MG63 (cell line): Measurements from ENCODE around the gene ACTR10. TPM values are rescaled to one million over a fixed set of nuclear protein-coding genes. Genes with fewer than 3 reads are reported as not detected.
"Not testable (repeated sequence)": the region's sequence is repeated elsewhere in the genome, so short reads cannot be mapped to it uniquely, and the experiment has no call there.

ENCODE experiments used
- DNase-seq: peaks from one replicate; pipeline ENCODE4 v3.0.0-alpha.2; 2020
- H3K27me3 ChIP-seq: fragments of 250-450 bp; sonication (Bioruptor Pico); 2 replicates; pipeline ENCODE4 v1.5.1; 2020; ENCODE audit warnings: mild to moderate bottlenecking, moderate library complexity
- H3K36me3 ChIP-seq: fragments of 250-450 bp; sonication (Bioruptor Pico); 2 replicates; pipeline ENCODE4 v1.5.1; 2020; ENCODE audit warnings: mild to moderate bottlenecking, moderate library complexity
- H3K4me3 ChIP-seq: fragments of 250-450 bp; sonication (Bioruptor Pico); 2 replicates; pipeline ENCODE4 v1.5.1; 2020; ENCODE audit warnings: mild to moderate bottlenecking, moderate library complexity
- H3K9me3 ChIP-seq: fragments of 250-450 bp; sonication (Bioruptor Pico); 2 replicates; pipeline ENCODE4 v1.5.1; 2020; ENCODE audit warnings: mild to moderate bottlenecking, moderate library complexity
- total RNA-seq: library from RNA; depleted of rRNA; stranded (reverse); fragments of >200 nt; shearing (Covaris generic); gene quantifications from 2 replicates; pipeline ENCODE4 v1.2.3, GENCODE V29; 2014; ENCODE audit warnings: low replicate concordance

The ACTR10 gene
- total RNA-seq, 1 experiment from 2014 or later = 40.1 TPM

DNA sequence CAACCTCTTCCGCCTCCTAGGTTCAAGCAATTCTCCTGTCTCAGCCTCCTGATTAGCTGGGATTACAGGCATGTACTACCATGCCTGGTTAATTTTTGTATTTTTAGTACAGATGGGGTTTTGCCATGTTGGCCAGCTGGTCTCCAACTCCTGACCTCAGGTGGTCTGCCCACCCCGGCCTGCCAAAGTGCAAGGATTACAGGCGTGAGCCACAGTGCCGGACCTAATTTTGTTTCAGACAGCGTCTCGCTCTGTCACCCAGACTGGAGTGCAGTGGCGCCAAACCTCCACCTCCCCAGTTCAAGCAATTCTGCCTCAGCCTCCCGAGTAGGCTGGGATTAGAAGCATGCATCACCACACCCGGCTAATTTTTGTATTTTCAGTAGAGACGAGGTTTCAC is 62.1 kb downstream of the ACTR10 start:
- not testable (repeated sequence) for H3K9me3 ChIP-seq, H3K27me3 ChIP-seq, DNase-seq, H3K4me3 ChIP-seq
- peaks cover 55% of the 10 kb centered on the region for H3K36me3 ChIP-seq

DNA sequence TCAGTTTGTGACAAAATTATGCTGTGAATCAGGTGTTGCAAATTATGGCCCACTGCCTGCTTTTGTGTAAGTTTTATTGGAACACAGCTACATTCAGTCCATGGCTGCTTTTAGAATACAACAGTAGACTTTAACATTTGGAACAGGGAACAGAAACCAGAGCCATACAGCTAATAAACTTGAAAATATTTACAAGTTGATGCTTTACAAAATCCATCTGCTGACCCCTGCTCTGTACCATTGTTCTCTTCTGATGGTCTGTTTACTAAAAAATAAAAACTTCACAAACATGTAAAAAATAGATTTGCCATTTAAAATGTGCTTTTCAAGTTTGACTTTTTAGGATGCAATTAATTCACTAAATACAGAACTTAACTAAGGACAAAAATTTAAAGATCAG is 65.5 kb downstream of the ACTR10 start:
- Histone ChIP-seq H3K9me3 (no peaks in the 10 kb centered on the region), H3K4me3 (no peak overlapping the region), H3K36me3 (peaks cover 60% of the 10 kb centered on the region), H3K27me3 (no peaks in the 10 kb centered on the region)
- no peak for DNase-seq

DNA sequence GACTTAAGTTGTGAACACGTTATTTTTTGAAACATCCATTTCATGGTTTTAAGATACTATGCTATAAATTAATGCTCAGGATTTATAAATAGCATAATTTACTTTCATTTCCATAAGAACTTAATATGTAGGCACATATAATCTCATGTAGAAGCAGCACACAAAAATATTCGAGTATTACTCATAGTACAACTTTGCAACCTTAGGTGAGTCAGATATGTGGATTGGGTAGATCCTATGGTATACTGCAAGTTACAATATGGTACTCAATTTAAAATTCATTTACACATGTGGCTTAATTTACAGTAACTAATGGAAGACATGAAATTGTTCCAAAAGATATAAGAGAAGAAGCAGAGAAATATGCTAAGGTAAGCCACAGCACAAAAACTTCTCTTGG is 70.7 kb downstream of the ACTR10 start:
- H3K36me3 ChIP-seq = peaks cover 62% of the 10 kb centered on the region

DNA sequence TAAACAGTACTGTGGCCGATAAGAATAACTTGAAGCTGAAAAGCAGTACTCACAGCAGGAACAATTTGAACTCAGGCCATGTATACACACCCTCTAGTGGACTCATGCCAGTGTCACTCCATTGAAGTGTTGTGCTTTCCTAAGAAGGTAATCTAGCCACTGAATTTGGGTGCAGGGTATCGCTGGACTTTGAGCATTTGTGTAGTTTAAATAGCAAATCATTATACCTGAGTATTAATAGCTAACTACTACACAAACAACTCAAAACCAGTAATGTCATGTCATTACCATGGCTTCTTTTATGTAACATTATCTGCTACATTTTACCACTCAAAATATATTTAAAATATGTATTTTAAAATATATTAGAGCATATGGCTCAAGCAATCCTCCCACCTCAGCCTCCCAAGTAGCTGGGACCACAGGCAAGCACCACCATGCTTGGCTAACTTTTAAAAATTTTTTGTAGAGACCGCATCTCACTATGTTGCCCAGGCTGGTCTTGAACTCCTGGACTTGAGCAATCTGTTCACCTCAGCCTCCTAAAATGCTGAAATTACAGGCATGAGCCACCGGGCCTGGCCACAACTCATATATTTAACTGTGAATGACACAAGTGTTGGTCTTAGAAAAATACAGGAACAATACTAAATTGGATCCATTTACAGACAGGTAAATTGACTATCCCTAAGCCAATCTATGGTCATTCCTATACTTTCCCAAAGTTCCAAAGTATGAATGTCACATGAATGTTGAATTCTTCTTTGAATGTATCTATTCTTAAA is 72.8 kb downstream of the ACTR10 start:
- peaks cover 45% of the 10 kb centered on the region for H3K36me3 ChIP-seq
- no peak overlapping the region for H3K4me3 ChIP-seq
- no peaks in the 10 kb centered on the region for H3K9me3 ChIP-seq
- no peak for DNase-seq
- H3K27me3 ChIP-seq = no peaks in the 10 kb centered on the region

More for the DNA sequence above, 70.7 kb downstream of the ACTR10 start:
- Histone ChIP-seq H3K9me3 (no peaks in the 10 kb centered on the region), H3K27me3 (no peaks in the 10 kb centered on the region), H3K4me3 (no peak overlapping the region)
- DNase-seq = no peak

DNA sequence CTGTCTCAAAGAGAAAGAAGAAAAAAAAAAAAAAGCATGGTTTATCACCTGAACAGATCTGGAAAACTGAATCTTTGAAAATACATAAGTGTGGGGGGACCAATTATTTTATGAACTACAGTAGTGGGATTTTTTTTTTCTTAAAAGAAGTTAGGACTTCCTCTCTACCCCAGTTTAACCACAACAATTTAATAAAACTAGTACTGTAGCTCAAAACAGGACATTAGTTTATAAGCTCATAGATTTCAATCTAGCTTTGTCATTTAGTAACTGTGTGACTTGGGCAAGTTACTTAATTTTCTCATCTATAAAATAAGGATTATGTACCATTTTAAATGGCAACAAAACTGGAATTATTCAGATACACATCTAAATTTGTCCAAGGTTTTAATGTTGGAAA is 74.9 kb downstream of the ACTR10 start:
- no peak overlapping the region for H3K4me3 ChIP-seq
- no peak for DNase-seq
- peaks cover 34% of the 10 kb centered on the region for H3K36me3 ChIP-seq
- no peaks in the 10 kb centered on the region for H3K9me3 ChIP-seq
- H3K27me3 ChIP-seq = no peaks in the 10 kb centered on the region

DNA sequence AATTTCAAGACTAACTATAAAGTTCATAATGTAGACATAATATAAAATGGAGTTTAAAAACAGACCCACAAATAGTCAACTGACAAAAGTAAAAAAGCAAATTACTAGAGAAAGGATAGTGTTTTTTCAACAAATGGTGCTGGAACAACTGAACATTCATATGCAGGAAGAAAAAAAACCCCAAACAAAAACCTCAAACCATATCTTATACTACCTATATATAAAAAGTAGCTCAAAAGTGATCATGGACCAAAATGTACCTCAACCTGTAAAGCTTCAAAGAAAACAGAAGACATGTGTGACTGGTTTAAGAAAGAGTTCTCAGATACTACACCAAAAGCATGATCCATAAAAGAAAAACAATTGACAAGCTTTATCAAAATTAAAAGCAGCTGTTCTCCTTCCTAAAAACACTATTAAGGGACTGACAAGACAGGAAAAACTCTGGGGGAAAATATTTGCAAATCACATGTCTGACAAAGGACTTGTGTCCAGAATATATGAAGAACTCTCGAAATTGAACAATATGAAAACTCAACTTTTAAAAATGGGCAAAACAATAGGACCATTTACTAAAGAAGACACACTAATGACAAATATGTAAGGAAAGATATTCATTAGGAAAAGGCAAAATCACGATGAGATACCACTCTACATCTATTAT is 75.7 kb downstream of the ACTR10 start:
- H3K4me3 ChIP-seq = no peak overlapping the region
- H3K9me3 ChIP-seq = no peaks in the 10 kb centered on the region
- no peaks in the 10 kb centered on the region for H3K27me3 ChIP-seq
- DNase-seq = no peak
- H3K36me3 ChIP-seq = peaks cover 29% of the 10 kb centered on the region

DNA sequence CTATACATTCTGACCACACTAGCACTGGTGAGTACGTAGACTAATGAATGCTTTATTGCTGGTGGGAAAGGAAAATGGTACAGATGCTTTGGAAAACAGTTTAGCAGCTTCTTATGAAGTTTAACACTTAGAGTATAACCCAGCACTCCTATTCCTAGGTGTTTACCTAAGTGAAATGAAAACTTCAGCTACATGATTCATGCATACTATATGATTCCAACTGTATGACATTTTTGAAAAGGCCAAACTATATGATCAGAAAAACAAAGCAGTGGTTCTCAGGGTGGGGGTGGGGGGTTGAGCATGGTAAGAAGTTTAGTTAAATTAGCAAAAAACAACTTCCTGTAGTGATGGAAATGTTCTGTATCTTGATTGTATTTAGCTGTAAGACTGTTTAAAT is 76.3 kb downstream of the ACTR10 start:
- Histone ChIP-seq H3K36me3 (peaks cover 29% of the 10 kb centered on the region), H3K9me3 (no peaks in the 10 kb centered on the region), H3K27me3 (no peaks in the 10 kb centered on the region), H3K4me3 (no peak overlapping the region)
- DNase-seq = no peak

DNA sequence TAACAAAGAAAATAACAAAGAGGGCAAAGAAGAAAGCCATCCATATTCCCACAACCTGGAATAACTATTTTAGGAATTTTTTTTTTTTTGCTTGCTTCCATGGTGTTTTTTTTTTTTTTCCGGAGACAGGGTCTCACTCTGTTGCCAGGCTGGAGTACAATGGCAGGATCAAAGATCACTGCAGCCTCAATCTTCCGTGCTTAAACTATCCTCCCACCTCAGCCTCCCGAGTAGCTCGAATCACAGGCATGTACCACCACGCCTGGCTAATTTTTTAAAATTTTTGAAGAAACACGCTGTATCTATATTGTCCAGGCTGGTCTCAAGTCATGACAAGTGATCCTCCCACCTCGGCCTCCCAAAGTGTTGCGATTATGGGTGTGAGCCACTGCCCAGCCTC is 78.2 kb downstream of the ACTR10 start:
- Histone ChIP-seq H3K36me3 (peaks cover 21% of the 10 kb centered on the region), H3K4me3 (no peak overlapping the region), H3K27me3 (no peaks in the 10 kb centered on the region), H3K9me3 (no peaks in the 10 kb centered on the region)
- DNase-seq = no peak

DNA sequence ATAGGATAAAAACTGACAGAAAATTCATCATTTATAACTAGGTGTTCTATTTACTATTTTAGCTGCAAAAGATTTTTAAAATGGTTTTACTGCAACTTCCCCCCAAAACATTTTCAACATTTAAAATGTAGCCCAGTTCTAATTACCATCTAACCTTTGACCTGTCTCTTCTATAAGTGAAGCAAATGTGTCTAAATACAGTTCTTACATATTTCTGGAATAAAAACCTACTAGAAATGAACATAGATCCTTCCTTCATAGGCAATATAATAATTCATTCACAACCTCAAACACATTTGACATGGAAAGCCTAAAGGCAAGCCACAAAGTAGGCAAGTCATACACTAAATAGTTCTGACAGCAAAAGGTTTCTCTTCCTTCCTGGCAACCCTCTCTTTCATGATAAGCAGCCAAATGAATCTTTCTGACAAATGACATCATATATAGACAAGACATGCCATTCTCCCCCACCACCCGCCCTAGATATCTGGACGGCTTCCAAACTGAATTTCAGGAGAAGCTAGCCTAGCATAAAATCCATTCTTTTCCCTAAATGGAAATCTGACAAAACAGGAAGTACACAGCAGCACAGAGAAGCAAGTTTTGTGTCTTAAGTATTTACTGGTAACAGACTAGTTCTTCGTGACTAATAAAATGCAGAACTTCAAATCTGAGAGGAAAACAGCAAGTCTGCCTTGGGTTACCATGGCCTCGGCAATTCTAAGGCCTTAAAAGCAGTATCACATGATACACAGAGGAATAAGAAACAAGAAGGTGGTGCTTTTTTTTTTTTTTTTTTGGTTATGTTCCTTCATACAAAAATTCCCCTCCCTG is 81.2 kb downstream of the ACTR10 start:
- Histone ChIP-seq H3K36me3 (peaks cover 37% of the 10 kb centered on the region), H3K4me3 (no peak overlapping the region)

DNA sequence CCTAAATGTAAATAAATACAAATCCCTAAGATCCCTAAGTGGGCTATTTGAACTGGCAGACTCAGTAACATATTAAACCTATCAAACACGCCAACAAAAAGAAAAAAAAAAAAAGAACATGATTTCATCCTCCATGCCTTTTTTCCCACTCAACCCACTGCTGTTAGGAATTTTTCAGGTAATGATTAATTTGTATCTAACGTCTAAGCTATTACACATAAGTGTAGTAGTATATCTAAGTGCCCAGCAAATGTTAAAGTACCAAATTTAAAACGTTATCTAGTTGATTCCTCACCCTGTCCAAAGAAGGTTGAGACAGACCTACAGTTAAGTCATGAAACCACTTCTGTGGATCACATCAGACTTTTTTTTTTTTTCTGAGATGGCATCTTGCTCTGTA is 82.0 kb downstream of the ACTR10 start:
- Histone ChIP-seq H3K27me3 (no peaks in the 10 kb centered on the region), H3K36me3 (peaks cover 37% of the 10 kb centered on the region), H3K4me3 (no peak overlapping the region), H3K9me3 (no peaks in the 10 kb centered on the region)
- DNase-seq = no peak

More for the DNA sequence above, 81.2 kb downstream of the ACTR10 start:
- DNase-seq = peak; percentile 52
- no peaks in the 10 kb centered on the region for H3K27me3 ChIP-seq
- no peaks in the 10 kb centered on the region for H3K9me3 ChIP-seq

DNA sequence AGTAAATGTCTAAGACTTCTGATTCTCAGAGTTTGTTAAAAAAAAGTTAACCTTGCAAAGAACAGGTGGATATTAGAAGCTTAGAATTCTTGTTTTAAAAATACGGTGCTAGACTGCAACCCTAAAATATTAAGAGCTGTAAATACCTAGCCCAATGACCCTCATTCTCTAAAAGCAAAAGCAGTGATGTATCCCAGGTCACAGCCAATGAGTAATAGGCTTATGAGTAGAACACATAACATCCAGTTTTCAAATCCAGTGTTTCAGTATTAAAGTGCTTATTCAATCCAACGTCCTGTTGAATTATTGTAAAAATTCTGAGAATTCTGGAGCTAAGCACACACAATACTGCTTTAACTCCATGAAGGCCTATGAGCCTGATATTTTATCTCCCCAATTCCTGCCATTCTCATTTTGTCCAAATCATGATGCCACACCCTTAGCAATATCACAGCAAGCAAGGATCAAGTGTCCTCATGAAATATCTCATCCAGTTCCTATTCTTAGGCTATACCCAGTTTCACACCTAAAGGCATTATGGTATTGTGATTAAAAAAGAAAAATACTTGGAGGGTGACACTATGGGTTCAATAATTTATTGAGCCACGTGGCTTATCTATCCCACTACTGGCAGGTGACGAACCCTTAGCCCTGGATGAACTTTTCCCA is 83.1 kb downstream of the ACTR10 start:
- no peak for DNase-seq
- H3K27me3 ChIP-seq = no peaks in the 10 kb centered on the region
- H3K4me3 ChIP-seq = no peak overlapping the region
- H3K9me3 ChIP-seq = no peaks in the 10 kb centered on the region
- H3K36me3 ChIP-seq = peaks cover 43% of the 10 kb centered on the region

DNA sequence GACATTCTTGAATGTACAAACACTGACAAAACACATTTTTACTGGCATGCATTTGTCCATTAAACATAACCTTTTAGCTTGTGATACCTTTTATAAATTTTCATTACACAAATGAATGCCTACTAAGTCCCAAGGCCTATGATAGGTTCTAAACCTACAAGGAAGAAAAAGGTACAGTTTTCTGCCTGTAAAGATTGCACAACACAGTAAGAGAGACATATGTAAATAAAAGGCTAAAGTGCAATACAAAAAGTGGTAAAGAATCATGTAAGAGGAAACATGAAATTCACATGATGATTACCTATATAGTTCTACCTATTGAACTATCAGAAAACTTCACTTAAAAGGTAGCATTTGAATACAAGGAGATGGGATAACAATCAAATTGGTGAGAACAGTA is 83.8 kb downstream of the ACTR10 start:
- no peak for DNase-seq
- peaks cover 47% of the 10 kb centered on the region for H3K36me3 ChIP-seq

DNA sequence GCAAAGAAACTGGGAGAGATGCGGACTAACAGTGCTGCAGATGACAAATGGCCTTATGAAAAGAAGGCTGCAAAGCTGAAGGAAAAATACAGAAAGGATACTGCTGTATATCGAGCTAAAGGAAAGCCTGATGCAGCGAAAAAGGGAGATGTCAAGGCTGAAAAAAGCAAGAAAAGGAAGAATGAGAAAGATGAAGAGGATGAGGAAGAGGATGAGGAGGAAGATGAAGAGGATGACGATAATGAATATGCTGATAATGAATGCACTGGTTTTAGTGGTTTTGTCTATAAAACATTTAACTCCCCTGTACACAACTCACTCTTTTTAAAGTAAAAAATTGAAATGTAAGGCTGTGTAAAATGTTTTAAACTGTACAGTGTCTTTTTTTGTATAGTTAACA is 85.2 kb downstream of the ACTR10 start:
- H3K4me3 ChIP-seq = no peak overlapping the region
- H3K36me3 ChIP-seq = peaks cover 55% of the 10 kb centered on the region

More for the DNA sequence above, 83.8 kb downstream of the ACTR10 start:
- no peak overlapping the region for H3K4me3 ChIP-seq
- no peaks in the 10 kb centered on the region for H3K9me3 ChIP-seq
- H3K27me3 ChIP-seq = no peaks in the 10 kb centered on the region

More for the DNA sequence above, 85.2 kb downstream of the ACTR10 start:
- H3K9me3 ChIP-seq = no peaks in the 10 kb centered on the region
- DNase-seq = no peak
- H3K27me3 ChIP-seq = no peaks in the 10 kb centered on the region
